PFSK-1 (cell line): ENCODE measurements around the gene PPARA. TPM values are rescaled to one million over a fixed set of nuclear protein-coding genes. Genes with fewer than 3 reads are reported as not detected.

Source experiments
- FOXP2 ChIP-seq: optimal IDR thresholded peaks from 2 replicates; pipeline ENCODE3; 2011; ENCODE audit warnings: borderline replicate concordance, control low read depth, inconsistent platforms; ENCODE audit not compliant: insufficient read depth; ENCODE audit errors: extremely low read length, extremely low read depth
- POLR2AphosphoS5 ChIP-seq: IDR thresholded peaks from 2 replicates; pipeline ENCODE4 v1.6.1; 2012; ENCODE audit warnings: low read depth, mild to moderate bottlenecking, control low read depth, low read length, moderate library complexity
- SIN3A ChIP-seq: IDR thresholded peaks from 2 replicates; pipeline ENCODE4 v1.6.1; 2012; ENCODE audit warnings: mild to moderate bottlenecking, low read length, moderate library complexity, borderline replicate concordance; ENCODE audit not compliant: insufficient read depth
- TAF1 ChIP-seq: IDR thresholded peaks from 2 replicates; pipeline ENCODE4 v1.6.1; 2012; ENCODE audit warnings: low read length, control low read depth, borderline replicate concordance; ENCODE audit not compliant: insufficient read depth
- polyA plus RNA-seq: library from polyadenylated mRNA; unstranded; fragments of >200 nt; gene quantifications from one replicate; pipeline ENCODE4 v1.2.1, GENCODE V29; 2012; ENCODE audit warnings: low read depth, missing spikeins; ENCODE audit not compliant: insufficient read length
- TF ChIP-seq, protein P1 (sequence below), 2 experiments: IDR thresholded peaks; 2 replicates each; pipeline versions ENCODE4 v1.6.1 to v1.8.0; 2011 to 2012; ENCODE audit warnings: low read depth in 2 of 2, low read length in 2 of 2, control low read depth in 1 of 2, inconsistent platforms in 1 of 2, mild to moderate bottlenecking in 1 of 2, moderate library complexity in 1 of 2; ENCODE audit not compliant: insufficient read depth in 1 of 2

Gene PPARA
- 10.2 TPM for polyA plus RNA-seq

GRCh38 chr22:46150034-46150654 lies at the start of gene PPARA:
Gene PPARA (plus strand): TSS chr22:46150526. CDS start chr22:46198384, 47,858 bp downstream.
- TF ChIP-seq POLR2AphosphoS5 (no peak), SIN3A (no peak), TAF1 (no peak), FOXP2 (no peak)
- TF ChIP-seq, protein P1, sequence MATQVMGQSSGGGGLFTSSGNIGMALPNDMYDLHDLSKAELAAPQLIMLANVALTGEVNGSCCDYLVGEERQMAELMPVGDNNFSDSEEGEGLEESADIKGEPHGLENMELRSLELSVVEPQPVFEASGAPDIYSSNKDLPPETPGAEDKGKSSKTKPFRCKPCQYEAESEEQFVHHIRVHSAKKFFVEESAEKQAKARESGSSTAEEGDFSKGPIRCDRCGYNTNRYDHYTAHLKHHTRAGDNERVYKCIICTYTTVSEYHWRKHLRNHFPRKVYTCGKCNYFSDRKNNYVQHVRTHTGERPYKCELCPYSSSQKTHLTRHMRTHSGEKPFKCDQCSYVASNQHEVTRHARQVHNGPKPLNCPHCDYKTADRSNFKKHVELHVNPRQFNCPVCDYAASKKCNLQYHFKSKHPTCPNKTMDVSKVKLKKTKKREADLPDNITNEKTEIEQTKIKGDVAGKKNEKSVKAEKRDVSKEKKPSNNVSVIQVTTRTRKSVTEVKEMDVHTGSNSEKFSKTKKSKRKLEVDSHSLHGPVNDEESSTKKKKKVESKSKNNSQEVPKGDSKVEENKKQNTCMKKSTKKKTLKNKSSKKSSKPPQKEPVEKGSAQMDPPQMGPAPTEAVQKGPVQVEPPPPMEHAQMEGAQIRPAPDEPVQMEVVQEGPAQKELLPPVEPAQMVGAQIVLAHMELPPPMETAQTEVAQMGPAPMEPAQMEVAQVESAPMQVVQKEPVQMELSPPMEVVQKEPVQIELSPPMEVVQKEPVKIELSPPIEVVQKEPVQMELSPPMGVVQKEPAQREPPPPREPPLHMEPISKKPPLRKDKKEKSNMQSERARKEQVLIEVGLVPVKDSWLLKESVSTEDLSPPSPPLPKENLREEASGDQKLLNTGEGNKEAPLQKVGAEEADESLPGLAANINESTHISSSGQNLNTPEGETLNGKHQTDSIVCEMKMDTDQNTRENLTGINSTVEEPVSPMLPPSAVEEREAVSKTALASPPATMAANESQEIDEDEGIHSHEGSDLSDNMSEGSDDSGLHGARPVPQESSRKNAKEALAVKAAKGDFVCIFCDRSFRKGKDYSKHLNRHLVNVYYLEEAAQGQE (IDR thresholded peaks at IDR 0.05; ENCODE audit: insufficient read depth in 1 of 2, low read depth in 2 of 2, low read length in 2 of 2): no peak

- TF ChIP-seq SIN3A: no peak
- TF ChIP-seq POLR2AphosphoS5: no peak; the same call in 1 of the 2 replicates
- no peak for TF ChIP-seq TAF1
- TF ChIP-seq FOXP2: no peak
- TF ChIP-seq, protein P1 (IDR thresholded peaks at IDR 0.05; ENCODE audit: insufficient read depth in 1 of 2, low read depth in 2 of 2, low read length in 2 of 2): no peak
Observed at GRCh38 chr22:46102159-46102558, 48.2 kb upstream of the PPARA start.

- no peak for TF ChIP-seq SIN3A
- TF ChIP-seq, protein P1 (IDR thresholded peaks at IDR 0.05; ENCODE audit: insufficient read depth in 1 of 2, low read depth in 2 of 2, low read length in 2 of 2): no peak
- no peak for TF ChIP-seq POLR2AphosphoS5
- no peak for TF ChIP-seq TAF1
- no peak for TF ChIP-seq FOXP2
Observed at GRCh38 chr22:46102752-46103151, 47.6 kb upstream of the PPARA start.

GRCh38 chr22:46103181-46103580 lies 47.1 kb upstream of the PPARA start:
- no peak for TF ChIP-seq TAF1
- TF ChIP-seq POLR2AphosphoS5: no peak
- TF ChIP-seq, protein P1 (IDR thresholded peaks at IDR 0.05; ENCODE audit: insufficient read depth in 1 of 2, low read depth in 2 of 2, low read length in 2 of 2): no peak
- TF ChIP-seq FOXP2: no peak
- TF ChIP-seq SIN3A: no peak

DNA sequence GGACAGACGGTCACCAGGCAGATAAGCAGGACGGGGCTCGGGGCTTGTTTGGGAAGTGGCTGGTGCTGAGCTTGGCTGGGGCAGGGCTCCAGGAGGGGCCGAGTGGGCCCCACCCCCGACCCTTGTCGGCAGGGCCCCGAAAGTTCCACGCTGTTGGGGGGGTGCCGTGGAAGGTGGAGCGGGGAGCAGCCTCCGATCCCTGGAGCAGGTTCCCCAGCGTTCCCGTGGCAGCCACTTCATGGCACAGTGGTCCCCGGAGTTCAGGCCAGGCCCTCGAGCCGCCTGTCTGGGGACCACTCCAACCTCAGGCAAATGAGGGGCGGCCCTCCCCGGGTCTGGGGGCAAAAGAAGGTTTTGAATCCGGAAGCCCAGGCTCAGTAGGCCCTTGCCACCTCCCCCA lies 46.7 kb upstream of the PPARA start:
- TF ChIP-seq SIN3A: no peak
- no peak for TF ChIP-seq FOXP2
- TF ChIP-seq TAF1: no peak
- TF ChIP-seq, protein P1 (IDR thresholded peaks at IDR 0.05; ENCODE audit: insufficient read depth in 1 of 2, low read depth in 2 of 2, low read length in 2 of 2): no peak
- no peak for TF ChIP-seq POLR2AphosphoS5
